Fibroblast of lung (primary cell): ENCODE measurements around the gene ALDH3A1. TPM values are rescaled to one million over a fixed set of nuclear protein-coding genes. Genes with fewer than 3 reads are reported as not detected.

ENCODE experiments used
- DNase-seq, 2 donors: peaks; one replicate each; pipeline versions ENCODE4 v3.0.0 to v3.0.0-alpha.2; 2010; ENCODE audit warnings: low read depth in 2 of 2
- H2AFZ ChIP-seq: 2 replicates; pipeline ENCODE4 v1.5.1; 2012; ENCODE audit warnings: low read length, control low read depth, inconsistent platforms
- H3K27ac ChIP-seq: 2 replicates; pipeline ENCODE4 v1.5.1; 2011; ENCODE audit warnings: low read length, control low read depth; ENCODE audit not compliant: insufficient read depth
- H3K27me3 ChIP-seq: 2 replicates; pipeline ENCODE4 v1.5.1; 2011; ENCODE audit warnings: mild to moderate bottlenecking, low read length; ENCODE audit not compliant: control insufficient read depth, insufficient read depth
- H3K36me3 ChIP-seq: 2 replicates; pipeline ENCODE4 v1.5.1; 2011; ENCODE audit warnings: low read length; ENCODE audit not compliant: control insufficient read depth, insufficient read depth
- H3K4me1 ChIP-seq: 2 replicates; pipeline ENCODE4 v1.5.1; 2011; ENCODE audit warnings: low read length; ENCODE audit not compliant: control insufficient read depth, insufficient read depth; ENCODE audit errors: extremely low read depth
- H3K4me2 ChIP-seq: 2 replicates; pipeline ENCODE4 v1.5.1; 2011; ENCODE audit warnings: low read length, control low read depth; ENCODE audit not compliant: insufficient read depth; ENCODE audit errors: extremely low read depth
- H3K4me3 ChIP-seq, 4 experiments: fragments of 200-600 bp in 1 of 4; sonication (generic) in 1 of 4; replicated peaks in 1 of 4; 2 replicates each; pipeline ENCODE4 v1.5.1; 2011 to 2016; ENCODE audit warnings: low read length in 4 of 4, low read depth in 3 of 4, mild to moderate bottlenecking in 3 of 4, control low read depth in 2 of 4, inconsistent platforms in 1 of 4, mixed read lengths in 1 of 4; ENCODE audit not compliant: insufficient read depth in 1 of 4; ENCODE audit errors: control extremely low read depth in 1 of 4
- H3K79me2 ChIP-seq: 2 replicates; pipeline ENCODE4 v1.5.1; 2012; ENCODE audit warnings: mild to moderate bottlenecking, low read length, inconsistent platforms; ENCODE audit not compliant: control insufficient read depth, insufficient read depth
- H3K9ac ChIP-seq: 2 replicates; pipeline ENCODE4 v1.5.1; 2011; ENCODE audit warnings: mild to moderate bottlenecking, low read length, control low read depth; ENCODE audit not compliant: insufficient read depth
- H3K9me3 ChIP-seq: 2 replicates; pipeline ENCODE4 v1.5.1; 2012; ENCODE audit warnings: low read depth, low read length; ENCODE audit not compliant: control insufficient read depth, insufficient read depth
- H4K20me1 ChIP-seq: 2 replicates; pipeline ENCODE4 v1.5.1; 2011; ENCODE audit warnings: low read length; ENCODE audit not compliant: control insufficient read depth, insufficient read depth; ENCODE audit errors: extremely low read depth
- CTCF ChIP-seq, 2 donors: IDR thresholded peaks in 1 of 2; conservative IDR thresholded peaks in 1 of 2; 1 replicate in 1 of 2; 2 replicates in 1 of 2; pipeline ENCODE4 v1.5.1; 2011 to 2012; ENCODE audit warnings: low read length in 2 of 2, control low read depth in 1 of 2, inconsistent platforms in 1 of 2, low read depth in 1 of 2, mild to moderate bottlenecking in 1 of 2
- EZH2 ChIP-seq: IDR thresholded peaks from 2 replicates; pipeline ENCODE4 v1.5.1; 2012; ENCODE audit warnings: low read length, control low read depth, mild to moderate bottlenecking; ENCODE audit errors: missing control alignments
- polyA plus RNA-seq, 2 donors: library from polyadenylated mRNA; depleted of rRNA in 1 of 2; stranded (reverse) in 1 of 2; unstranded in 1 of 2; fragments of >200 nt; gene quantifications; 2 replicates each; pipeline ENCODE4 v1.2.1, GENCODE V29; 2011 to 2012; ENCODE audit warnings: missing spikeins in 1 of 2
- total RNA-seq: library from RNA; depleted of rRNA; stranded (reverse); fragments of >200 nt; gene quantifications from 2 replicates; pipeline ENCODE4 v1.2.1, GENCODE V29; 2014

ALDH3A1 gene
- total and polyA plus RNA-seq, 2 donors (not counting 1 experiment from before 2014, with no cell fraction given), result 0.17 to 1.0 TPM

GRCh38 chr17:19717411-19717908, 30.6 kb downstream of the ALDH3A1 start:
- Histone ChIP-seq H3K4me2 (no peak overlapping the region), H3K79me2 (no peaks in the 10 kb centered on the region), H3K9ac (no peak overlapping the region), H2AFZ (no peak overlapping the region), H3K36me3 (no peaks in the 10 kb centered on the region), H3K4me3 (no peak overlapping the region), H4K20me1 (no peaks in the 10 kb centered on the region), H3K9me3 (no peaks in the 10 kb centered on the region), H3K4me1 (no peaks in the 10 kb centered on the region), H3K27ac (no peak overlapping the region), H3K27me3 (no peaks in the 10 kb centered on the region)
- no peak for DNase-seq
- TF ChIP-seq EZH2 (no peak), CTCF (conservative IDR thresholded peaks at IDR 0.05 in 1 of 2, IDR thresholded peaks at IDR 0.05 in 1 of 2; ENCODE audit: low read depth in 1 of 2, low read length in 2 of 2) (no peak)

GRCh38 chr17:19717031-19717360, 31.1 kb downstream of the ALDH3A1 start:
- no peaks in the 10 kb centered on the region for H4K20me1 ChIP-seq
- H3K4me1 ChIP-seq, result no peaks in the 10 kb centered on the region
- no peak for DNase-seq
- no peaks in the 10 kb centered on the region for H3K27me3 ChIP-seq
- H3K4me3 ChIP-seq, result no peak overlapping the region
- no peak overlapping the region for H2AFZ ChIP-seq
- no peaks in the 10 kb centered on the region for H3K36me3 ChIP-seq
- no peaks in the 10 kb centered on the region for H3K79me2 ChIP-seq
- no peak overlapping the region for H3K4me2 ChIP-seq
- no peaks in the 10 kb centered on the region for H3K9me3 ChIP-seq
- TF ChIP-seq CTCF (conservative IDR thresholded peaks at IDR 0.05 in 1 of 2, IDR thresholded peaks at IDR 0.05 in 1 of 2; ENCODE audit: low read depth in 1 of 2, low read length in 2 of 2), result no peak
- no peak overlapping the region for H3K9ac ChIP-seq
- no peak overlapping the region for H3K27ac ChIP-seq

GRCh38 chr17:19716108-19717030, 31.7 kb downstream of the ALDH3A1 start, which contains the start of gene SLC47A2:
SLC47A2 (minus strand) TSS chr17:19716584; CDS start chr17:19716555, 29 bp downstream.
- Histone ChIP-seq H3K9ac (no peak within 1 kb of the TSS), H3K4me3 (no peak within 1 kb of the TSS), H3K9me3 (no peaks in the 10 kb centered on the region), H3K27me3 (no peaks in the 10 kb centered on the region), H3K4me2 (no peak within 1 kb of the TSS), H4K20me1 (no peaks in the 10 kb centered on the region), H3K79me2 (no peaks in the 10 kb centered on the region), H3K27ac (no peak within 1 kb of the TSS), H2AFZ (no peak within 1 kb of the TSS), H3K36me3 (no peaks in the 10 kb centered on the region), H3K4me1 (no peaks in the 10 kb centered on the region)
- TF ChIP-seq CTCF (conservative IDR thresholded peaks at IDR 0.05 in 1 of 2, IDR thresholded peaks at IDR 0.05 in 1 of 2; ENCODE audit: low read depth in 1 of 2, low read length in 2 of 2) (no peak), EZH2 (no peak)
- peak in 1 of 2 donors; percentile 32 for DNase-seq
